Left colon (tissue), 2 donors: Measurements from ENCODE around the gene ALOX12. TPM values are rescaled to one million over a fixed set of nuclear protein-coding genes. Genes with fewer than 3 reads are reported as not detected.

Experiments
- ATAC-seq: fragments of 200-7000 bp; cut with Tn5 transposase; one replicate; pipeline ENCODE4 v1.9.1; 2020; ENCODE audit warnings: mild to moderate bottlenecking, moderate library complexity
- DNase-seq, 2 donors: peaks; one replicate each; pipeline ENCODE4 v3.0.0-alpha.2; 2020
- intact Hi-C, 2 donors: fragments of 100-400 bp; cut with DNase I in 1 of 2; cut with micrococcal nuclease in 1 of 2; formaldehyde crosslinking; loops; one replicate each; pipeline versions ENCODE4 v1.11.2 to v1.14.0; 2022; cut with DNase I, micrococcal nuclease
- total RNA-seq, 2 donors: library from RNA; stranded (reverse); fragmentation: NEBNext Ultra II Directional; extraction: Animal tissue kit (Norgen Biotek cat#: 25700); gene quantifications; one replicate each; pipeline ENCODE4 v1.2.1, GENCODE V29; 2021
- donor health status: DM: no; HTN: no; CAD: no.
- donor health status: DM: yes; HTN: yes; CAD: no.

Gene ALOX12
- total RNA-seq, 2 donors from 2014 or later: not detected

GRCh38 chr17:7019367-7019766 is 23.5 kb downstream of the ALOX12 start:
- no peak for ATAC-seq
- no peak for DNase-seq
- intact Hi-C loops: no loop called here

- no peak for ATAC-seq
- intact Hi-C loops: no loop called here
- DNase-seq: peak; percentile 67 to 68
Measured at GRCh38 chr17:7019839-7020519, 24.1 kb downstream of the ALOX12 start.

- DNase-seq (no peak), ATAC-seq (no peak)
- intact Hi-C loops: no loop called here
Measured at GRCh38 chr17:7020894-7021664, 25.2 kb downstream of the ALOX12 start.

GRCh38 chr17:7021993-7022778 is 26.3 kb downstream of the ALOX12 start:
- peak in 1 of 2 donors; percentile 83 for DNase-seq
- intact Hi-C loops: no loop called here
- ATAC-seq: peak; percentile 65

- no peak for DNase-seq
- intact Hi-C loops: no loop called here
- ATAC-seq: peak; percentile 2
Measured at GRCh38 chr17:7022781-7023571, 27.1 kb downstream of the ALOX12 start, which contains the start of gene BCL6B. TSS of gene BCL6B (plus strand) at chr17:7023050. CDS start at chr17:7023672, 622 bp downstream.

GRCh38 chr17:7023576-7024401 is 27.9 kb downstream of the ALOX12 start:
- peak; percentile 94 to 96 for DNase-seq
- intact Hi-C loops: no loop called here
- ATAC-seq: peak; percentile 81

- DNase-seq (no peak), ATAC-seq (no peak)
- intact Hi-C loops: no loop called here
Measured at GRCh38 chr17:7024402-7024785, 28.5 kb downstream of the ALOX12 start.

- intact Hi-C loops: no loop called here
- no peak for ATAC-seq
- no peak for DNase-seq
Measured at GRCh38 chr17:7025245-7025644, 29.4 kb downstream of the ALOX12 start.

- intact Hi-C loops: no loop called here
- ATAC-seq (no peak), DNase-seq (no peak)
Measured at GRCh38 chr17:7026471-7027115, 30.7 kb downstream of the ALOX12 start.

- intact Hi-C loops: no loop called here
- DNase-seq (no peak), ATAC-seq (no peak)
Measured at GRCh38 chr17:7027335-7027734, 31.5 kb downstream of the ALOX12 start.

GRCh38 chr17:7029096-7029495 is 33.2 kb downstream of the ALOX12 start:
- intact Hi-C loops: no loop called here
- no peak for DNase-seq

GRCh38 chr17:7029659-7030058 is 33.8 kb downstream of the ALOX12 start:
- ATAC-seq (no peak), DNase-seq (no peak)
- intact Hi-C loops: no loop called here

More at GRCh38 chr17:7029096-7029495, 33.2 kb downstream of the ALOX12 start:
- no peak for ATAC-seq

- peak; percentile 1 for ATAC-seq
- DNase-seq: no peak
- intact Hi-C loops: no loop called here
Measured at GRCh38 chr17:7034955-7035590, 39.2 kb downstream of the ALOX12 start.

GRCh38 chr17:7035591-7036368 is 39.9 kb downstream of the ALOX12 start, which contains the start of gene SLC16A13:
TSS of gene SLC16A13 (plus strand) at chr17:7036015. CDS start at chr17:7036383, 368 bp downstream.
- DNase-seq (peak; percentile 99), ATAC-seq (peak; percentile 93)
- intact Hi-C loops: no loop called here

- ATAC-seq (no peak), DNase-seq (no peak)
- intact Hi-C loops: no loop called here
Measured at GRCh38 chr17:7038025-7038862, 42.4 kb downstream of the ALOX12 start.
